HepG2 (cell line): ENCODE measurements around the gene USP43. TPM values are rescaled to one million over a fixed set of nuclear protein-coding genes. Genes with fewer than 3 reads are reported as not detected.

Source experiments
- ARHGAP35 ChIP-seq: sonication (generic); formaldehyde crosslinking; IDR thresholded peaks from 2 replicates; pipeline ENCODE4 v1.9.0; 2022; ENCODE audit warnings: mild to moderate bottlenecking, inconsistent platforms, moderate library complexity, missing genetic modification reagents, borderline replicate concordance
- CTCF ChIP-seq: sonication (generic); formaldehyde crosslinking; IDR thresholded peaks from 2 replicates; pipeline ENCODE4 v1.5.0; 2020; ENCODE audit warnings: mild to moderate bottlenecking, missing genetic modification reagents, moderate library complexity
- FIP1L1 ChIP-seq: fragments of 200-400 bp; formaldehyde crosslinking; IDR thresholded peaks from 2 replicates; pipeline ENCODE4 v1.6.1; 2018; ENCODE audit warnings: low read depth, mild to moderate bottlenecking, low read length, moderate library complexity, borderline replicate concordance; ENCODE audit not compliant: insufficient read depth
- FOSL1 ChIP-seq: sonication (generic); formaldehyde crosslinking; IDR thresholded peaks from 2 replicates; pipeline ENCODE4 v1.9.0; 2021; ENCODE audit warnings: missing genetic modification reagents, borderline replicate concordance
- FOXA1 ChIP-seq, 2 experiments: fragments of 450-650 bp in 1 of 2; sonication (generic) in 1 of 2; formaldehyde crosslinking in 1 of 2; IDR thresholded peaks; 2 replicates each; pipeline versions ENCODE4 v1.4.0 to v1.6.1; 2016 to 2020; ENCODE audit warnings: missing genetic modification reagents in 1 of 2
- GATA4 ChIP-seq: sonication (generic); IDR thresholded peaks from 2 replicates; pipeline ENCODE4 v1.6.1; 2016; ENCODE audit warnings: antibody characterized with exemption, low read depth, borderline replicate concordance
- KLF11 ChIP-seq: IDR thresholded peaks from 2 replicates; pipeline ENCODE4 v1.6.1; 2016; ENCODE audit warnings: missing compliant biosample characterization
- MTA1 ChIP-seq: sonication (generic); formaldehyde crosslinking; IDR thresholded peaks from 2 replicates; pipeline ENCODE4 v1.4.0; 2020; ENCODE audit warnings: missing genetic modification reagents, mild to moderate bottlenecking, borderline replicate concordance
- PRDM15 ChIP-seq: sonication (generic); formaldehyde crosslinking; IDR thresholded peaks from 2 replicates; pipeline ENCODE4 v1.4.0; 2020; ENCODE audit warnings: missing genetic modification reagents
- PRMT3 ChIP-seq: sonication (generic); formaldehyde crosslinking; IDR thresholded peaks from 2 replicates; pipeline ENCODE4 v1.8.1; 2022; ENCODE audit warnings: low read depth, mild to moderate bottlenecking, moderate library complexity, missing genetic modification reagents, borderline replicate concordance
- SIN3A ChIP-seq: IDR thresholded peaks from 2 replicates; pipeline ENCODE4 v1.6.1; 2011; ENCODE audit warnings: low read depth, mild to moderate bottlenecking, control low read depth, low read length, borderline replicate concordance
- SMC3 ChIP-seq: IDR thresholded peaks from 2 replicates; pipeline ENCODE4 v1.6.1; 2011; ENCODE audit warnings: low read length, improper control_type of control experiment
- SOX13 ChIP-seq, 3 experiments: fragments of 450-650 bp in 1 of 3; sonication (generic) in 1 of 3; formaldehyde crosslinking in 1 of 3; IDR thresholded peaks in 2 of 3; conservative IDR thresholded peaks in 1 of 3; 2 replicates each; pipeline versions ENCODE4 v1.5.0 to v1.6.1; 2016 to 2020; ENCODE audit warnings: antibody characterized with exemption in 1 of 3, mild to moderate bottlenecking in 1 of 3, missing compliant biosample characterization in 1 of 3, missing genetic modification reagents in 1 of 3, moderate library complexity in 1 of 3
- STAG1 ChIP-seq: sonication (generic); formaldehyde crosslinking; IDR thresholded peaks from 2 replicates; pipeline ENCODE4 v1.4.0; 2020; ENCODE audit warnings: missing genetic modification reagents
- TBP ChIP-seq: sonication (generic); formaldehyde crosslinking; IDR thresholded peaks from 2 replicates; pipeline ENCODE4 v1.5.0; 2020; ENCODE audit warnings: missing genetic modification reagents
- ZBED4 ChIP-seq: sonication (generic); formaldehyde crosslinking; IDR thresholded peaks from 2 replicates; pipeline ENCODE4 v1.4.0; 2020; ENCODE audit warnings: missing genetic modification reagents, borderline replicate concordance
- ZNF143 ChIP-seq: sonication (generic); formaldehyde crosslinking; IDR thresholded peaks from 2 replicates; pipeline ENCODE4 v1.4.0; 2020; ENCODE audit warnings: missing genetic modification reagents
- ZNF605 ChIP-seq: sonication (generic); formaldehyde crosslinking; IDR thresholded peaks from 2 replicates; pipeline ENCODE4 v1.8.0; 2022; ENCODE audit warnings: mild to moderate bottlenecking, missing genetic modification reagents
- ZNF607 ChIP-seq: sonication (generic); formaldehyde crosslinking; IDR thresholded peaks from 2 replicates; pipeline ENCODE4 v1.5.1; 2020; ENCODE audit warnings: missing genetic modification reagents, mild to moderate bottlenecking, borderline replicate concordance
- ZNF879 ChIP-seq: sonication (generic); formaldehyde crosslinking; IDR thresholded peaks from 2 replicates; pipeline ENCODE4 v1.8.1; 2023; ENCODE audit warnings: missing genetic modification reagents
- polyA plus RNA-seq, 8 experiments: library from polyadenylated mRNA; depleted of rRNA in 3 of 8; stranded (reverse) in 7 of 8; unstranded in 1 of 8; fragments of >200 nt; fragmentation: Illumina TruSeq in 4 of 8; extraction: Trizol in 4 of 8; gene quantifications; 2 replicates each; pipeline versions ENCODE4 v1.2.1 to v1.2.3, GENCODE V29; 2011 to 2016; ENCODE audit warnings: low read depth in 4 of 8, missing spikeins in 1 of 8, mixed read lengths in 1 of 8; ENCODE audit not compliant: insufficient read depth in 1 of 8
- total RNA-seq, 5 experiments: library from RNA; depleted of rRNA; stranded (reverse); fragments of >200 nt; fragmentation: Illumina TruSeq; extraction: Trizol; gene quantifications; 2 replicates each; pipeline ENCODE4 v1.2.3, GENCODE V29; 2016; ENCODE audit warnings: low read depth in 1 of 5

The USP43 gene
- total and polyA plus RNA-seq, 2 of the 13 experiments (the other 11 are each of a cell fraction or from before 2014, with no cell fraction given) = 1.6 to 2.2 TPM

- TF ChIP-seq CTCF = peak; percentile 80
- peak; percentile 75 for TF ChIP-seq SMC3
- TF ChIP-seq GATA4 = no peak
- no peak for TF ChIP-seq ZBED4 (CRISPR knock-in tag)
- TF ChIP-seq FIP1L1 = no peak
- TF ChIP-seq STAG1 (CRISPR knock-in tag) = peak; percentile 82
- TF ChIP-seq FOSL1 = no peak
- no peak for TF ChIP-seq PRDM15 (CRISPR knock-in tag)
- no peak for TF ChIP-seq ARHGAP35
- no peak for TF ChIP-seq PRMT3 (CRISPR knock-in tag)
- no peak for TF ChIP-seq ZNF607 (CRISPR knock-in tag)
- no peak for TF ChIP-seq KLF11 (CRISPR knock-in tag)
- no peak for TF ChIP-seq ZNF879
- no peak for TF ChIP-seq SIN3A
- TF ChIP-seq FOXA1 (IDR thresholded peaks at IDR 0.05) = no peak
- peak; percentile 18; the same call in 1 of the 2 replicates for TF ChIP-seq FOXA1 (CRISPR knock-in tag; IDR thresholded peaks at IDR 0.05)
- TF ChIP-seq ZNF605 = no peak
- no peak for TF ChIP-seq SOX13 (IDR thresholded peaks at IDR 0.05)
- no peak for TF ChIP-seq SOX13 (CRISPR knock-in tag; conservative IDR thresholded peaks at IDR 0.05 in 1 of 2, IDR thresholded peaks at IDR 0.05 in 1 of 2)
- TF ChIP-seq MTA1 (CRISPR knock-in tag) = no peak
- TF ChIP-seq ZNF143 (CRISPR knock-in tag) = no peak
- TF ChIP-seq TBP (CRISPR knock-in tag) = no peak
Measured at GRCh38 chr17:9729034-9729650, 83.8 kb downstream of the USP43 start (continued).
